HepG2 (cell line): ENCODE results near the gene KCNE4. TPM values are rescaled to one million over a fixed set of nuclear protein-coding genes. Genes with fewer than 3 reads are reported as not detected.
A peak's percentile ranks its signal among the peaks of the same experiment; 100 is the strongest.

Experiments used
- ATAC-seq: fragments of 200-7000 bp; cut with Tn5 transposase; 3 replicates; pipeline ENCODE4 v1.9.1; 2020; ENCODE audit warnings: mild to moderate bottlenecking, moderate library complexity
- BruUV-seq: library from RNA; stranded (reverse); fragments of 400-500 nt; replicated peaks from 2 replicates; lab custom pipeline; 2021; lab: Mats Ljungman, UMichigan
- CTCF ChIA-PET: fragments of 300-600 bp; formaldehyde crosslinking; extraction: SDS; loops from one replicate; lab custom pipeline; 2021; ENCODE audit warnings: low total read pairs, inconsistent platforms, low intra/inter-chr PET ratio; lab: Yijun Ruan, JAX
- POLR2A ChIA-PET: fragments of 350-600 bp; sonication (Branson Sonifier 250); formaldehyde crosslinking; loops from one replicate; lab custom pipeline; 2020; ENCODE audit warnings: antibody characterized with exemption, inconsistent platforms; lab: Yijun Ruan, JAX
- DNase-seq: peaks from one replicate; pipeline ENCODE4 v3.0.0-alpha.2; 2015; ENCODE audit warnings: low spot score
- FAIRE-seq: peaks from 3 replicates; lab custom pipeline; 2011; peaks lifted over from hg19 to GRCh38; lab: Jason Lieb, UNC
- H2AFZ ChIP-seq: one replicate; pipeline ENCODE4 v1.6.1; 2011; ENCODE audit warnings: low read length, inconsistent platforms
- H3K27ac ChIP-seq: fragments of 300-600 bp; 3 replicates; pipeline ENCODE4 v1.8.0; 2011; ENCODE audit warnings: mixed run types, mild to moderate bottlenecking, mixed read lengths, low read length, inconsistent platforms; ENCODE audit not compliant: insufficient read depth; ENCODE audit errors: extremely low read length
- H3K27me3 ChIP-seq, 2 experiments: fragments of 200-600 bp in 1 of 2; 2 replicates in 1 of 2; 3 replicates in 1 of 2; pipeline versions ENCODE4 v1.6.0 to v1.8.0; 2011; ENCODE audit warnings: low read length in 2 of 2, mild to moderate bottlenecking in 2 of 2, moderate library complexity in 2 of 2, inconsistent platforms in 1 of 2; ENCODE audit not compliant: insufficient read depth in 2 of 2, control insufficient read depth in 1 of 2
- H3K36me3 ChIP-seq, 2 experiments: fragments of 200-600 bp in 1 of 2; replicated peaks in 1 of 2; 2 replicates in 1 of 2; 3 replicates in 1 of 2; pipeline versions ENCODE4 v1.5.1 to v1.8.0; 2011; ENCODE audit warnings: low read length in 2 of 2, inconsistent platforms in 1 of 2; ENCODE audit not compliant: insufficient read depth in 2 of 2, control insufficient read depth in 1 of 2
- H3K4me1 ChIP-seq: 2 replicates; pipeline ENCODE4 v1.5.1; 2012; ENCODE audit warnings: low read length, inconsistent platforms; ENCODE audit not compliant: insufficient read depth
- H3K4me2 ChIP-seq: 2 replicates; pipeline ENCODE4 v1.6.0; 2011; ENCODE audit warnings: low read depth, low read length, inconsistent platforms
- H3K4me3 ChIP-seq, 3 experiments: fragments of 200-600 bp in 1 of 3; sonication (generic), shearing (Covaris generic) in 1 of 3; replicated peaks in 1 of 3; 2 replicates each; pipeline ENCODE4 v1.5.1; 2011 to 2016; ENCODE audit warnings: low read length in 3 of 3, inconsistent platforms in 2 of 3, low read depth in 2 of 3, mild to moderate bottlenecking in 2 of 3, control low read depth in 1 of 3, mixed read lengths in 1 of 3; ENCODE audit not compliant: insufficient read depth in 1 of 3
- H3K79me2 ChIP-seq: one replicate; pipeline ENCODE4 v1.6.1; 2011; ENCODE audit warnings: low read length, inconsistent platforms; ENCODE audit not compliant: insufficient read depth
- H3K9ac ChIP-seq: 2 replicates; pipeline ENCODE4 v1.6.0; 2011; ENCODE audit warnings: mild to moderate bottlenecking, low read depth, low read length, inconsistent platforms; ENCODE audit not compliant: insufficient read depth
- H3K9me3 ChIP-seq: 2 replicates; pipeline ENCODE4 v1.5.1; 2012; ENCODE audit warnings: mild to moderate bottlenecking, low read length
- H4K20me1 ChIP-seq: 2 replicates; pipeline ENCODE4 v1.6.0; 2011; ENCODE audit warnings: inconsistent platforms, mild to moderate bottlenecking, low read length, moderate library complexity; ENCODE audit not compliant: insufficient read depth
- BRCA1 ChIP-seq: sonication (generic); formaldehyde crosslinking; IDR thresholded peaks from 2 replicates; pipeline ENCODE4 v1.4.0; 2020; ENCODE audit warnings: missing genetic modification reagents
- DDIT3 ChIP-seq: sonication (generic); formaldehyde crosslinking; IDR thresholded peaks from 2 replicates; pipeline ENCODE4 v1.4.0; 2020; ENCODE audit warnings: mild to moderate bottlenecking, missing genetic modification reagents
- MAFK ChIP-seq, 2 experiments: IDR thresholded peaks in 1 of 2; conservative IDR thresholded peaks in 1 of 2; 2 replicates each; pipeline ENCODE4 v1.6.1; 2011; ENCODE audit warnings: improper control_type of control experiment in 2 of 2, low read length in 2 of 2
- ZMYM3 ChIP-seq: sonication (generic); formaldehyde crosslinking; IDR thresholded peaks from 2 replicates; pipeline ENCODE4 v1.5.1; 2020; ENCODE audit warnings: mild to moderate bottlenecking, missing genetic modification reagents
- ZNF501 ChIP-seq: sonication (generic); formaldehyde crosslinking; IDR thresholded peaks from 2 replicates; pipeline ENCODE4 v1.5.1; 2020; ENCODE audit warnings: mild to moderate bottlenecking, moderate library complexity, missing genetic modification reagents
- ZNF704 ChIP-seq: sonication (generic); formaldehyde crosslinking; IDR thresholded peaks from 2 replicates; pipeline ENCODE4 v1.8.1; 2023; ENCODE audit warnings: mild to moderate bottlenecking, inconsistent platforms, moderate library complexity, missing genetic modification reagents, borderline replicate concordance
- ZNF883 ChIP-seq: sonication (generic); formaldehyde crosslinking; IDR thresholded peaks from 2 replicates; pipeline ENCODE4 v1.5.1; 2020; ENCODE audit warnings: mild to moderate bottlenecking, missing genetic modification reagents; ENCODE audit errors: not compliant biosample characterization
- WGBS: methylation state at CpG from one replicate; pipeline ENCODE4 v1.1.6; 2017; ENCODE audit warnings: low lambda C conversion rate; 5-methylcytosine and 5-hydroxymethylcytosine counted together
- in situ Hi-C: cut with HindIII; loops from 2 replicates; pipeline ENCODE4 v1.10.0; 2017; ENCODE audit warnings: low pct_unique_long_range_greater_than_20kb; ENCODE audit not compliant: extremely low pct_ligation_motif_present
- intact Hi-C: fragments of 100-400 bp; cut with micrococcal nuclease; formaldehyde crosslinking; loops from one replicate; pipeline ENCODE4 v1.10.0; 2022; ENCODE audit not compliant: unreplicated experiment
- polyA plus RNA-seq, 8 experiments: library from polyadenylated mRNA; depleted of rRNA in 3 of 8; stranded (reverse) in 7 of 8; unstranded in 1 of 8; fragments of >200 nt; fragmentation: Illumina TruSeq in 4 of 8; extraction: Trizol in 4 of 8; gene quantifications; 2 replicates each; pipeline versions ENCODE4 v1.2.1 to v1.2.3, GENCODE V29; 2011 to 2016; ENCODE audit warnings: low read depth in 4 of 8, missing spikeins in 1 of 8, mixed read lengths in 1 of 8; ENCODE audit not compliant: insufficient read depth in 1 of 8
- total RNA-seq, 5 experiments: library from RNA; depleted of rRNA; stranded (reverse); fragments of >200 nt; fragmentation: Illumina TruSeq; extraction: Trizol; gene quantifications; 2 replicates each; pipeline ENCODE4 v1.2.3, GENCODE V29; 2016; ENCODE audit warnings: low read depth in 1 of 5

KCNE4 gene
- total and polyA plus RNA-seq, 2 of the 13 experiments (the other 11 are each of a cell fraction or from before 2014, with no cell fraction given) = not detected

GRCh38 chr2:223072826-223073225 lies 20.8 kb downstream of the KCNE4 start:
- H3K36me3 ChIP-seq = no peaks in the 10 kb centered on the region
- TF ChIP-seq BRCA1 (CRISPR knock-in tag) = no peak
- TF ChIP-seq ZMYM3 (CRISPR knock-in tag) = no peak
- TF ChIP-seq DDIT3 = no peak
- no peak for TF ChIP-seq ZNF501 (CRISPR knock-in tag)
- TF ChIP-seq ZNF883 (CRISPR knock-in tag) = no peak
- H3K4me3 ChIP-seq = no peak overlapping the region
- no peak overlapping the region for H2AFZ ChIP-seq
- H3K9me3 ChIP-seq = no peaks in the 10 kb centered on the region
- H4K20me1 ChIP-seq = no peaks in the 10 kb centered on the region
- BruUV-seq = no TSS peak
- WGBS = 0% methylated on average over 3 of the region's 3 CpGs
- ChIA-PET CTCF (no interaction called here), POLR2A (no interaction called here)
- in situ Hi-C loops (no loop called here), intact Hi-C loops (no loop called here)
- no peak for FAIRE-seq
- peaks cover 0 to 6% of the 10 kb centered on the region in 2 experiments; a peak in 3 of 5 replicates for H3K27me3 ChIP-seq
- no peak overlapping the region for H3K9ac ChIP-seq
- ATAC-seq = no peak
- no peaks in the 10 kb centered on the region for H3K79me2 ChIP-seq
- no peaks in the 10 kb centered on the region for H3K4me1 ChIP-seq
- no peak overlapping the region for H3K4me2 ChIP-seq
- H3K27ac ChIP-seq = no peak overlapping the region
- DNase-seq = no peak

- FAIRE-seq = no peak
- Histone ChIP-seq H3K4me2 (no peak overlapping the region), H3K27ac (no peak overlapping the region), H3K9me3 (no peaks in the 10 kb centered on the region), H3K79me2 (no peaks in the 10 kb centered on the region), H3K27me3 (no peaks in the 10 kb centered on the region; a peak in 1 of 5 replicates), H3K4me1 (no peaks in the 10 kb centered on the region), H4K20me1 (no peaks in the 10 kb centered on the region), H2AFZ (no peak overlapping the region), H3K9ac (no peak overlapping the region), H3K4me3 (no peak overlapping the region), H3K36me3 (no peaks in the 10 kb centered on the region)
- TF ChIP-seq ZNF704 (CRISPR knock-in tag) = no peak
- TF ChIP-seq MAFK (conservative IDR thresholded peaks at IDR 0.05 in 1 of 2, IDR thresholded peaks at IDR 0.05 in 1 of 2; ENCODE audit: low read length in 2 of 2) = 0 out of 4 replicates have a peak, but pooled peaks of 1 of the 2 experiments have one; percentile 1
- in situ Hi-C loops = loop anchor here (25.0 kb wide), 1 partner anchor 388 kb away; no protein-coding TSS in a partner anchor
- WGBS = 11% methylated on average over 6 of the region's 6 CpGs
- ATAC-seq = no peak
- BruUV-seq = no TSS peak
- no peak for DNase-seq
- ChIA-PET POLR2A (no interaction called here), CTCF (no interaction called here)
- intact Hi-C loops = no loop called here
Measured at GRCh38 chr2:223075301-223076270, 23.6 kb downstream of the KCNE4 start.
